CD4-positive, alpha-beta T cell treated with Interleukin-6 for 4 hours (primary cell): ENCODE data around the gene GLRA1.
"Not testable (repeated sequence)": the region's sequence is repeated elsewhere in the genome, so short reads cannot be mapped to it uniquely, and the experiment has no call there.

Experiments used
- DNase-seq: peaks from one replicate; pipeline ENCODE4 v3.0.0-alpha.2; 2020; ENCODE audit warnings: mixed read lengths

Gene GLRA1

GRCh38 chr5:151880324-151880723 lies 44.3 kb downstream of the GLRA1 start:
- no peak for DNase-seq

- DNase-seq, result no peak
Measured at GRCh38 chr5:151873701-151874100, 51.0 kb downstream of the GLRA1 start.

- no peak for DNase-seq
Measured at GRCh38 chr5:151872701-151873100, 52.0 kb downstream of the GLRA1 start.

- DNase-seq, result no peak
Measured at GRCh38 chr5:151870820-151871219, 53.8 kb downstream of the GLRA1 start.

GRCh38 chr5:151870271-151870670 lies 54.4 kb downstream of the GLRA1 start:
- no peak for DNase-seq

- DNase-seq, result no peak
Measured at GRCh38 chr5:151869843-151870242, 54.8 kb downstream of the GLRA1 start.

- DNase-seq, result no peak
Measured at GRCh38 chr5:151868451-151868850, 56.2 kb downstream of the GLRA1 start.

GRCh38 chr5:151864061-151864748 lies 60.4 kb downstream of the GLRA1 start:
- DNase-seq, result no peak

GRCh38 chr5:151863566-151863965 lies 61.1 kb downstream of the GLRA1 start:
- no peak for DNase-seq

- no peak for DNase-seq
Measured at GRCh38 chr5:151862811-151863472, 61.7 kb downstream of the GLRA1 start.

GRCh38 chr5:151860867-151861266 lies 63.8 kb downstream of the GLRA1 start:
- not testable (repeated sequence) for DNase-seq

- DNase-seq, result no peak
Measured at GRCh38 chr5:151856861-151857260, 67.8 kb downstream of the GLRA1 start.

GRCh38 chr5:151855701-151856100 lies 69.0 kb downstream of the GLRA1 start:
- no peak for DNase-seq

- no peak for DNase-seq
Measured at GRCh38 chr5:151847871-151848270, 76.8 kb downstream of the GLRA1 start.

- DNase-seq, result no peak
Measured at GRCh38 chr5:151846765-151847164, 77.9 kb downstream of the GLRA1 start.

- DNase-seq, result not testable (repeated sequence)
Measured at GRCh38 chr5:151832843-151833242, 91.8 kb downstream of the GLRA1 start.

- DNase-seq, result no peak
Measured at GRCh38 chr5:151829370-151829769, 95.3 kb downstream of the GLRA1 start.

GRCh38 chr5:151825445-151825844 lies 99.2 kb downstream of the GLRA1 start:
- DNase-seq, result peak; percentile 37

- DNase-seq, result no peak
Measured at GRCh38 chr5:151822141-151822540, 102.5 kb downstream of the GLRA1 start.

GRCh38 chr5:151820903-151821302 lies 103.7 kb downstream of the GLRA1 start:
- no peak for DNase-seq

- no peak for DNase-seq
Measured at GRCh38 chr5:151820271-151820670, 104.4 kb downstream of the GLRA1 start.

GRCh38 chr5:151819830-151820229 lies 104.8 kb downstream of the GLRA1 start:
- no peak for DNase-seq

- no peak for DNase-seq
Measured at GRCh38 chr5:151815051-151815450, 109.6 kb downstream of the GLRA1 start.

- DNase-seq, result no peak
Measured at GRCh38 chr5:151812757-151813309, 111.8 kb downstream of the GLRA1 start.
